Gastrocnemius medialis (tissue), 4 donors: ENCODE results near the gene ITGB1. TPM values are rescaled to one million over a fixed set of nuclear protein-coding genes. Genes with fewer than 3 reads are reported as not detected.
A peak's percentile ranks its signal among the peaks of the same experiment; 100 is the strongest.

Experiments
- ATAC-seq, 2 donors: fragments of 150-250 bp; one replicate each; pipeline ENCODE4 v1.9.1; 2016
- DNase-seq, 2 donors: peaks; one replicate each; pipeline ENCODE4 v3.0.0-alpha.2; 2019
- H3K27ac ChIP-seq, 4 donors: fragments of 200-600 bp; sonication (generic); 1 replicate in 1 of 4; 2 replicates in 3 of 4; pipeline ENCODE4 v1.5.1; 2016 to 2018; ENCODE audit warnings: mild to moderate bottlenecking in 2 of 4, moderate library complexity in 1 of 4
- H3K27me3 ChIP-seq, 3 donors: fragments of 200-600 bp; sonication (generic) in 2 of 3; 1 replicate in 1 of 3; 2 replicates in 2 of 3; pipeline versions ENCODE4 v1.5.1 to v1.6.0; 2016 to 2019; ENCODE audit warnings: mild to moderate bottlenecking in 1 of 3, moderate library complexity in 1 of 3
- H3K36me3 ChIP-seq, 2 donors: fragments of 200-600 bp; sonication (generic) in 1 of 2; one replicate each; pipeline ENCODE4 v1.5.1; 2017 to 2018
- H3K4me1 ChIP-seq, 2 donors: fragments of 200-600 bp; sonication (generic) in 1 of 2; one replicate each; pipeline ENCODE4 v1.5.1; 2016 to 2017; ENCODE audit warnings: mild to moderate bottlenecking in 2 of 2
- H3K4me3 ChIP-seq, 4 donors: fragments of 200-600 bp; sonication (generic) in 3 of 4; 1 replicate in 1 of 4; 2 replicates in 3 of 4; pipeline ENCODE4 v1.5.1; 2016 to 2019; ENCODE audit warnings: mild to moderate bottlenecking in 2 of 4
- H3K9me3 ChIP-seq, 3 donors: fragments of 200-600 bp; sonication (generic) in 2 of 3; 1 replicate in 1 of 3; 2 replicates in 2 of 3; pipeline ENCODE4 v1.5.1; 2016 to 2019
- POLR2A ChIP-seq, 2 donors: fragments of 450-650 bp; IDR thresholded peaks; one replicate each; pipeline ENCODE4 v1.6.1; 2017; ENCODE audit warnings: antibody characterized with exemption in 2 of 2, mild to moderate bottlenecking in 2 of 2, moderate library complexity in 2 of 2
- in situ Hi-C, 4 donors: fragments of 200-750 bp; cut with MboI; loops; one replicate each; pipeline versions ENCODE4 v1.15.0 to v1.8.0; 2017; ENCODE audit warnings: low sequenced_read_pairs in 4 of 4
- intact Hi-C: fragments of 100-400 bp; cut with DNase I; formaldehyde crosslinking; loops from one replicate; pipeline ENCODE4 v1.15.1; 2023; ENCODE audit warnings: low total_unique reads
- total RNA-seq, 4 donors: library from RNA; depleted of rRNA; stranded (reverse); fragments of >200 nt; gene quantifications; one replicate each; pipeline versions ENCODE4 v1.1.0 to v1.2.3, GENCODE V29; 2016
- TF ChIP-seq, protein P1 (sequence below), 5 experiments: fragments of 450-650 bp in 3 of 5; fragments of 200-600 bp in 2 of 5; sonication (generic) in 2 of 5; IDR thresholded peaks in 4 of 5; conservative IDR thresholded peaks in 1 of 5; 1 replicate in 4 of 5; 2 replicates in 1 of 5; pipeline ENCODE4 v1.5.1; 2016 to 2019; ENCODE audit warnings: antibody characterized with exemption in 5 of 5, mild to moderate bottlenecking in 3 of 5, moderate library complexity in 3 of 5

Gene ITGB1
- total RNA-seq, 4 donors from 2014 or later = 242 to 379 (median 368) TPM

DNA sequence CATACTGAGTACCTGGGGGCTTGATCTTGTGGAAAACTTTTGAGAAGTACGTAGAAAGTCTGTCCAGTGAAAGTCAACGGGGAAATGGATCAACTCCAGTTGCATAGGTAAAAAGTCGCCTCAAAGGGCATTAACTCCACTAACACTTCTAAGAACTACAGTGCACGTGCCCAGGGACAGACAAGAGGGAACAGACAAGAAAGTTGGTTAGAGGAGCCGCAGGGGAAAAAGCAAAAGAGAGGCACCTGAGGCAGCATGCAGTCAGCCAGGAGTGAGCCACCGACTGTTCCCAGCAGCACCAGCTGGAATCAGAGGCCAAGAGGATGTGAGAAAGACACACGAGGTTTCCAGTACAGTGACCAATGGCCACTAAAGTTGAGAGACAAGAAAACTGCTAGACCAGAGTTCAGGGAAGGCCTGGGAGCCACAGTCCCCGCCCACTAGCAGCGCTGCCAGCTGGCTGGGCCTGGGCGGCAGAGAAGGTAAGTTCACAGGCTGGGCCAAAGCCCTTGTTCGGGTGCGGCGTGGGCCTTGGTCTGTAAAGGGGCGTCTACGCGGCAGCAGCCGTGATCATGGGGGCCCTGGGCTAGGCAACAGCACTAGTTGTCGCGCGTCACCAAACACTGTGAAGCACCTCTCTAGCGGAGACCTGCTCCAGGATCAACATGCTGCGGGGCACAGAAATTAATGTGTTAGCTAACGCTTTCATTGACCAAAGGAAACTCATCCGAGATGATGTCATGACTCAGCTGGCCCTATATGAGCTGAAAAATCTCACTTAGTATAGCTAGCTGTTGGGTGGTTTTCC lies 14.0 kb downstream of the ITGB1 start:
- H3K27ac ChIP-seq = peak overlapping the region in 1 of 4 donors; percentile 27
- no peak overlapping the region for H3K4me3 ChIP-seq
- intact Hi-C loops (no loop called here), in situ Hi-C loops (no loop called here)
- TF ChIP-seq POLR2A (IDR thresholded peaks at IDR 0.05) = no peak
- TF ChIP-seq, protein P1, sequence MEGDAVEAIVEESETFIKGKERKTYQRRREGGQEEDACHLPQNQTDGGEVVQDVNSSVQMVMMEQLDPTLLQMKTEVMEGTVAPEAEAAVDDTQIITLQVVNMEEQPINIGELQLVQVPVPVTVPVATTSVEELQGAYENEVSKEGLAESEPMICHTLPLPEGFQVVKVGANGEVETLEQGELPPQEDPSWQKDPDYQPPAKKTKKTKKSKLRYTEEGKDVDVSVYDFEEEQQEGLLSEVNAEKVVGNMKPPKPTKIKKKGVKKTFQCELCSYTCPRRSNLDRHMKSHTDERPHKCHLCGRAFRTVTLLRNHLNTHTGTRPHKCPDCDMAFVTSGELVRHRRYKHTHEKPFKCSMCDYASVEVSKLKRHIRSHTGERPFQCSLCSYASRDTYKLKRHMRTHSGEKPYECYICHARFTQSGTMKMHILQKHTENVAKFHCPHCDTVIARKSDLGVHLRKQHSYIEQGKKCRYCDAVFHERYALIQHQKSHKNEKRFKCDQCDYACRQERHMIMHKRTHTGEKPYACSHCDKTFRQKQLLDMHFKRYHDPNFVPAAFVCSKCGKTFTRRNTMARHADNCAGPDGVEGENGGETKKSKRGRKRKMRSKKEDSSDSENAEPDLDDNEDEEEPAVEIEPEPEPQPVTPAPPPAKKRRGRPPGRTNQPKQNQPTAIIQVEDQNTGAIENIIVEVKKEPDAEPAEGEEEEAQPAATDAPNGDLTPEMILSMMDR (IDR thresholded peaks at IDR 0.05 in 4 of 5, conservative IDR thresholded peaks at IDR 0.05 in 1 of 5) = no peak
- H3K36me3 ChIP-seq = no peaks in the 10 kb centered on the region
- no peaks in the 10 kb centered on the region for H3K9me3 ChIP-seq
- ATAC-seq (no peak), DNase-seq (no peak)
- H3K4me1 ChIP-seq = peaks cover 67 to 72% of the 10 kb centered on the region in 2 donors
- no peaks in the 10 kb centered on the region for H3K27me3 ChIP-seq

DNA sequence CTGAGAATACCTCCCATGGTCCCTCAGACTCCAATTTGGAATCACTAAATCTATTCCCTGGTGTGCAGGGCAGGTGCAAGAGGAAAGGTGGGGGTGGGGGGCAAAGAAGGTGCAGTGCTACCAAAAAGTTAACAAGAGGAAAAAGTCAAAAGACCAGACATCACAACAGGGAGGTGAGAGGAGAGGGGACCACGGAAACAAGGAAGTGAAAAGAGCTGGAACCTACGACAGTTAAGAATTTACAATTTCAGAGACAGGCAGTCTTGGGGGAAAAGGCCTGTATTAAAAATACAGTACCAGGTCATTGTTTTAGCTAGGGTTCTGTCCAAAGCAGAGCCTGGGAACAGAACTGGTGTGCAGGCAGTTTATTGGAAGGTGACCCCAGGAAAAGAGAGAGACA lies 14.6 kb downstream of the ITGB1 start:
- no peak for TF ChIP-seq POLR2A (IDR thresholded peaks at IDR 0.05)
- TF ChIP-seq, protein P1 (IDR thresholded peaks at IDR 0.05 in 4 of 5, conservative IDR thresholded peaks at IDR 0.05 in 1 of 5) = no peak
- in situ Hi-C loops (no loop called here), intact Hi-C loops (no loop called here)
- Histone ChIP-seq H3K4me1 (peaks cover 67 to 72% of the 10 kb centered on the region in 2 donors), H3K36me3 (no peaks in the 10 kb centered on the region), H3K27me3 (no peaks in the 10 kb centered on the region), H3K9me3 (no peaks in the 10 kb centered on the region), H3K4me3 (no peak overlapping the region), H3K27ac (peak overlapping the region in 1 of 4 donors; percentile 27)
- ATAC-seq = no peak
- DNase-seq = no peak

DNA sequence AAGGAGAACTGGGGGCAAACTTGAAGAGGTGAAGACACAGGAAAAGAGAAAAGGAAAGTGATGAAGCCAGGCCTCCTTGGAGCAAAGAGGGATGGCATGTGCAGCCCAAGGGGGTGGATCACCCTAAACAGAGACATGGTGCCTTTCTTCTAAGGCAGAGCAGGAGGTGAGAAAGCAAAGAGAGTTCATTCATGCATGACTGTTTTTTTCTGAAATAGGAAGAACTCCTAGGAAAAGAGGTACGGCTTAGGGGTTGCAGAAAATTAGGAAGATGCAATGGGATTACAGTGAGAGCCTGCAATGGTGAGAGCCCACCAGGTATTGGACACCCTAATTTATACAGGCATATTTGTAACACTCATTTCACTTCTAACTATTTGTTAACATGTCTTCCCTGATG lies 15.9 kb downstream of the ITGB1 start:
- Histone ChIP-seq H3K4me1 (peaks cover 73% of the 10 kb centered on the region in 2 donors), H3K4me3 (no peak overlapping the region), H3K36me3 (no peaks in the 10 kb centered on the region), H3K27ac (peak overlapping the region in 2 of 4 donors; percentile 51 to 82), H3K27me3 (no peaks in the 10 kb centered on the region), H3K9me3 (no peaks in the 10 kb centered on the region)
- TF ChIP-seq, protein P1 (IDR thresholded peaks at IDR 0.05 in 4 of 5, conservative IDR thresholded peaks at IDR 0.05 in 1 of 5) = no peak
- no peak for TF ChIP-seq POLR2A (IDR thresholded peaks at IDR 0.05)
- in situ Hi-C loops (no loop called here), intact Hi-C loops (no loop called here)
- DNase-seq = no peak
- no peak for ATAC-seq

DNA sequence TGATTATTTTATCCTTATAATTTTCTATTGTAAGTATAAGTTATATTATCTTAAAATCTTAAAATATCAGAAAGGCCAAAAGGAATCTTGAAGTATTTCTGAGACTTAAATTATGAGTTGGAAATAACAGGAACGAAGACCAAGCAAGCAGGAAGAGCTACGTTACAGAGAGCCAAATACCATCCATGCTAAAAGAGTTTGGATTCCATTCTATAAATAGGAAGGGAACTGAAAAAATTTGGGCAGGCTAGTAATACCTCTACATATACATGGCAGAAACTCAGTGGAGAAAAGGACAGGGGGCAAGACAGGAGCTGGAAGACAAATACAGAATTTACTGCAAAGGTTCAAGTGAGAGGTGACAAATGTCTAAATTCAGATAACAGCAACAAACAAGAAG lies 16.7 kb downstream of the ITGB1 start:
- H3K27me3 ChIP-seq = no peaks in the 10 kb centered on the region
- ATAC-seq (no peak), DNase-seq (no peak)
- no peak for TF ChIP-seq POLR2A (IDR thresholded peaks at IDR 0.05)
- TF ChIP-seq, protein P1 (IDR thresholded peaks at IDR 0.05 in 4 of 5, conservative IDR thresholded peaks at IDR 0.05 in 1 of 5) = no peak
- intact Hi-C loops (no loop called here), in situ Hi-C loops (no loop called here)
- no peaks in the 10 kb centered on the region for H3K36me3 ChIP-seq
- peaks cover 69 to 72% of the 10 kb centered on the region in 2 donors for H3K4me1 ChIP-seq
- H3K9me3 ChIP-seq = no peaks in the 10 kb centered on the region
- no peak overlapping the region for H3K4me3 ChIP-seq
- peak overlapping the region; percentile 38 to 82 (median 45) for H3K27ac ChIP-seq
